ENCODE results near the gene IAPP. TPM values are rescaled to one million over a fixed set of nuclear protein-coding genes. Genes with fewer than 3 reads are reported as not detected.

IAPP gene
- total RNA-seq, 1 experiment from 2014 or later, result not detected

GRCh38 chr12:21337959-21338744 lies 34.5 kb upstream of the IAPP start:
- Histone ChIP-seq H2AFZ (ENCODE audit: low read length) (no peak overlapping the region), H3K27ac (ENCODE audit: low read length) (no peak overlapping the region), H3K4me2 (ENCODE audit: low read depth, low read length, poor library complexity, severe bottlenecking) (no peak overlapping the region), H3K4me3 (ENCODE audit: low read length) (no peak overlapping the region), H3K9ac (ENCODE audit: low read length) (no peak overlapping the region), H3K4me1 (ENCODE audit: low read length) (no peaks in the 10 kb centered on the region), H3K9me2 (replicated peaks; ENCODE audit: insufficient read depth, low read length) (no peaks in the 10 kb centered on the region), H3K9me3 (ENCODE audit: low read length) (no peaks in the 10 kb centered on the region), H4K20me1 (ENCODE audit: insufficient read depth, low read depth, low read length) (no peaks in the 10 kb centered on the region), H3K36me3 (ENCODE audit: insufficient read depth, low read length) (no peaks in the 10 kb centered on the region), H3K79me2 (ENCODE audit: low read length) (no peaks in the 10 kb centered on the region), H3K27me3 (ENCODE audit: low read length) (no peaks in the 10 kb centered on the region)
- DNase-seq, result no peak

GRCh38 chr12:21339921-21340320 lies 32.8 kb upstream of the IAPP start:
- no peak overlapping the region for H3K4me3 ChIP-seq (ENCODE audit: low read length)
- H3K9me3 ChIP-seq (ENCODE audit: low read length), result no peaks in the 10 kb centered on the region
- DNase-seq, result no peak
- no peak overlapping the region for H2AFZ ChIP-seq (ENCODE audit: low read length)
- no peak overlapping the region for H3K4me2 ChIP-seq (ENCODE audit: low read depth, low read length, poor library complexity, severe bottlenecking)
- H3K79me2 ChIP-seq (ENCODE audit: low read length), result no peaks in the 10 kb centered on the region
- no peaks in the 10 kb centered on the region for H3K9me2 ChIP-seq (replicated peaks; ENCODE audit: insufficient read depth, low read length)
- H3K27me3 ChIP-seq (ENCODE audit: low read length), result no peaks in the 10 kb centered on the region
- no peaks in the 10 kb centered on the region for H3K4me1 ChIP-seq (ENCODE audit: low read length)
- no peak overlapping the region for H3K9ac ChIP-seq (ENCODE audit: low read length)
- H3K36me3 ChIP-seq (ENCODE audit: insufficient read depth, low read length), result no peaks in the 10 kb centered on the region
- no peak overlapping the region for H3K27ac ChIP-seq (ENCODE audit: low read length)
- H4K20me1 ChIP-seq (ENCODE audit: insufficient read depth, low read depth, low read length), result no peaks in the 10 kb centered on the region

GRCh38 chr12:21340403-21340802 lies 32.3 kb upstream of the IAPP start:
- Histone ChIP-seq H3K4me1 (ENCODE audit: low read length) (no peaks in the 10 kb centered on the region), H3K27ac (ENCODE audit: low read length) (no peak overlapping the region), H4K20me1 (ENCODE audit: insufficient read depth, low read depth, low read length) (no peaks in the 10 kb centered on the region), H3K9me2 (replicated peaks; ENCODE audit: insufficient read depth, low read length) (no peaks in the 10 kb centered on the region), H3K27me3 (ENCODE audit: low read length) (no peaks in the 10 kb centered on the region), H3K4me2 (ENCODE audit: low read depth, low read length, poor library complexity, severe bottlenecking) (no peak overlapping the region), H3K4me3 (ENCODE audit: low read length) (no peak overlapping the region), H3K9me3 (ENCODE audit: low read length) (no peaks in the 10 kb centered on the region), H3K79me2 (ENCODE audit: low read length) (no peaks in the 10 kb centered on the region), H3K9ac (ENCODE audit: low read length) (no peak overlapping the region), H3K36me3 (ENCODE audit: insufficient read depth, low read length) (no peaks in the 10 kb centered on the region), H2AFZ (ENCODE audit: low read length) (no peak overlapping the region)
- no peak for DNase-seq

- no peaks in the 10 kb centered on the region for H3K27me3 ChIP-seq (ENCODE audit: low read length)
- no peaks in the 10 kb centered on the region for H4K20me1 ChIP-seq (ENCODE audit: insufficient read depth, low read depth, low read length)
- H3K9me2 ChIP-seq (replicated peaks; ENCODE audit: insufficient read depth, low read length), result no peaks in the 10 kb centered on the region
- H3K4me1 ChIP-seq (ENCODE audit: low read length), result no peaks in the 10 kb centered on the region
- H3K9ac ChIP-seq (ENCODE audit: low read length), result no peak overlapping the region
- DNase-seq, result no peak
- no peak overlapping the region for H3K4me2 ChIP-seq (ENCODE audit: low read depth, low read length, poor library complexity, severe bottlenecking)
- H3K79me2 ChIP-seq (ENCODE audit: low read length), result no peaks in the 10 kb centered on the region
- H3K4me3 ChIP-seq (ENCODE audit: low read length), result no peak overlapping the region
- H3K36me3 ChIP-seq (ENCODE audit: insufficient read depth, low read length), result no peaks in the 10 kb centered on the region
- no peaks in the 10 kb centered on the region for H3K9me3 ChIP-seq (ENCODE audit: low read length)
- no peak overlapping the region for H3K27ac ChIP-seq (ENCODE audit: low read length)
- H2AFZ ChIP-seq (ENCODE audit: low read length), result no peak overlapping the region
These were observed 30.9 kb upstream of the IAPP start for GRCh38 chr12:21341769-21342168.

- Histone ChIP-seq H3K9me2 (replicated peaks; ENCODE audit: insufficient read depth, low read length) (no peaks in the 10 kb centered on the region), H3K36me3 (ENCODE audit: insufficient read depth, low read length) (no peaks in the 10 kb centered on the region), H3K4me2 (ENCODE audit: low read depth, low read length, poor library complexity, severe bottlenecking) (no peak overlapping the region), H3K9ac (ENCODE audit: low read length) (no peak overlapping the region), H3K79me2 (ENCODE audit: low read length) (no peaks in the 10 kb centered on the region), H3K9me3 (ENCODE audit: low read length) (no peaks in the 10 kb centered on the region), H3K27me3 (ENCODE audit: low read length) (no peaks in the 10 kb centered on the region), H3K27ac (ENCODE audit: low read length) (no peak overlapping the region), H4K20me1 (ENCODE audit: insufficient read depth, low read depth, low read length) (no peaks in the 10 kb centered on the region), H3K4me1 (ENCODE audit: low read length) (no peaks in the 10 kb centered on the region), H3K4me3 (ENCODE audit: low read length) (no peak overlapping the region), H2AFZ (ENCODE audit: low read length) (no peak overlapping the region)
- no peak for DNase-seq
These were observed 29.1 kb upstream of the IAPP start for GRCh38 chr12:21343636-21344035.

GRCh38 chr12:21346542-21347205 lies 26.0 kb upstream of the IAPP start:
- Histone ChIP-seq H3K27ac (ENCODE audit: low read length) (no peak overlapping the region), H3K4me2 (ENCODE audit: low read depth, low read length, poor library complexity, severe bottlenecking) (no peak overlapping the region), H2AFZ (ENCODE audit: low read length) (no peak overlapping the region)

GRCh38 chr12:21350975-21351374 lies 21.7 kb upstream of the IAPP start:
- no peak overlapping the region for H3K27ac ChIP-seq (ENCODE audit: low read length)
- H3K4me2 ChIP-seq (ENCODE audit: low read depth, low read length, poor library complexity, severe bottlenecking), result no peak overlapping the region
- DNase-seq, result no peak
- H3K4me3 ChIP-seq (ENCODE audit: low read length), result no peak overlapping the region
- no peaks in the 10 kb centered on the region for H3K9me2 ChIP-seq (replicated peaks; ENCODE audit: insufficient read depth, low read length)
- H3K36me3 ChIP-seq (ENCODE audit: insufficient read depth, low read length), result no peaks in the 10 kb centered on the region
- H3K79me2 ChIP-seq (ENCODE audit: low read length), result no peaks in the 10 kb centered on the region
- no peak overlapping the region for H3K9ac ChIP-seq (ENCODE audit: low read length)
- no peaks in the 10 kb centered on the region for H3K9me3 ChIP-seq (ENCODE audit: low read length)
- H4K20me1 ChIP-seq (ENCODE audit: insufficient read depth, low read depth, low read length), result no peaks in the 10 kb centered on the region
- no peak overlapping the region for H2AFZ ChIP-seq (ENCODE audit: low read length)
- H3K4me1 ChIP-seq (ENCODE audit: low read length), result peaks cover 7% of the 10 kb centered on the region
- no peaks in the 10 kb centered on the region for H3K27me3 ChIP-seq (ENCODE audit: low read length)

More at GRCh38 chr12:21346542-21347205, 26.0 kb upstream of the IAPP start:
- Histone ChIP-seq H3K9ac (ENCODE audit: low read length) (no peak overlapping the region), H3K79me2 (ENCODE audit: low read length) (no peaks in the 10 kb centered on the region), H3K4me1 (ENCODE audit: low read length) (no peaks in the 10 kb centered on the region), H3K27me3 (ENCODE audit: low read length) (no peaks in the 10 kb centered on the region), H4K20me1 (ENCODE audit: insufficient read depth, low read depth, low read length) (no peaks in the 10 kb centered on the region), H3K9me2 (replicated peaks; ENCODE audit: insufficient read depth, low read length) (no peaks in the 10 kb centered on the region), H3K36me3 (ENCODE audit: insufficient read depth, low read length) (no peaks in the 10 kb centered on the region), H3K9me3 (ENCODE audit: low read length) (no peaks in the 10 kb centered on the region), H3K4me3 (ENCODE audit: low read length) (no peak overlapping the region)
- DNase-seq, result no peak

- no peaks in the 10 kb centered on the region for H3K9me2 ChIP-seq (replicated peaks; ENCODE audit: insufficient read depth, low read length)
- no peak overlapping the region for H2AFZ ChIP-seq (ENCODE audit: low read length)
- no peaks in the 10 kb centered on the region for H3K27me3 ChIP-seq (ENCODE audit: low read length)
- no peak overlapping the region for H3K4me3 ChIP-seq (ENCODE audit: low read length)
- H3K36me3 ChIP-seq (ENCODE audit: insufficient read depth, low read length), result no peaks in the 10 kb centered on the region
- no peak for DNase-seq
- H4K20me1 ChIP-seq (ENCODE audit: insufficient read depth, low read depth, low read length), result no peaks in the 10 kb centered on the region
- no peaks in the 10 kb centered on the region for H3K9me3 ChIP-seq (ENCODE audit: low read length)
- H3K27ac ChIP-seq (ENCODE audit: low read length), result no peak overlapping the region
- no peaks in the 10 kb centered on the region for H3K79me2 ChIP-seq (ENCODE audit: low read length)
- no peak overlapping the region for H3K9ac ChIP-seq (ENCODE audit: low read length)
- peaks cover 7% of the 10 kb centered on the region for H3K4me1 ChIP-seq (ENCODE audit: low read length)
- no peak overlapping the region for H3K4me2 ChIP-seq (ENCODE audit: low read depth, low read length, poor library complexity, severe bottlenecking)
These were observed 19.2 kb upstream of the IAPP start for GRCh38 chr12:21353487-21353886.
